ENCODE measurements around the gene KYNU. TPM values are rescaled to one million over a fixed set of nuclear protein-coding genes. Genes with fewer than 3 reads are reported as not detected.

KYNU gene
- total RNA-seq, result 10 to 100 TPM in 1 of 2 donors, 1 to 10 TPM in 1; 1.8 to 14.3 TPM

DNA sequence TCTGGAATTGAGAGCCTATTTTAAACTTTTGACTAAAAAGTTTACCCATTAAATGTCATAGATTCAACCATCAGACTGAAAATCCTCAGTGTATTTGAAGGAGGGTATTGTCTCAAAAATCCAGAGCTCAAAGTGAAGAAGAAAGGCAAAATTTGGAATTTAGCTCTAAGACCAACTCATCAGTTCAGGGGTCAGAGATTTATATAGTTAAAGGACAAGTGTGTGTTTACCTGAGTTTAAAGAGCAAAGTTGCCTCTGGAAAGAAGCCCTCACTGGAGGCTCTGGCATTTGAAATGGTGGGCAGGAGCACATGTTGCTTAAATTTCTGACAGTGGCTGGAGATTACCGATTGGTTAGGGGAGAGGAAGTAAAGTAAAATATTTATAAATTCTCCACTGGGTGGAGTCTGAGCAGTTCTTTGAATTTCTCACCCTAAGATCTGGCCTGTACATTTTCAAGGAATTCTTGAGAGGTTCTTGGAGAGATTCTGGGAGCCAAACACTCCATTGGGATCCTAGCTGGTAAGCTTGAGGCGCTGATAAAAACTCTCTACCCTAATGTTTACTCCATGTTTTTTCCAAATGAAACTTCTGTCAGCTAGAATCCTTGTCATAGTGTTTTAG lies at the start of gene KYNU:
Gene KYNU (plus strand): TSS at position 449 of the 623 bp plus-strand sequence. CDS start 7,704 bp downstream, outside the sequence.
- Histone ChIP-seq H3K4me1 (ENCODE audit: control insufficient read depth in 1 of 2, low read depth in 2 of 2) (no peaks in the 10 kb centered on the region), H3K27ac (no peak within 1 kb of the TSS), H3K4me3 (peak within 1 kb of the TSS; percentile 57), H3K27me3 (replicated peaks; ENCODE audit: insufficient read depth) (no peaks in the 10 kb centered on the region), H3K9me3 (no peaks in the 10 kb centered on the region), H3K36me3 (no peaks in the 10 kb centered on the region)
- no peak for TF ChIP-seq CTCF (IDR thresholded peaks at IDR 0.05)
- DNase-seq (ENCODE audit: low spot score), result no peak
- no peak for ATAC-seq (ENCODE audit: insufficient number of reproducible peaks, low FRiP score, low read depth)

- no peaks in the 10 kb centered on the region for H3K27me3 ChIP-seq (replicated peaks; ENCODE audit: insufficient read depth)
- no peak overlapping the region for H3K4me3 ChIP-seq
- ATAC-seq (ENCODE audit: insufficient number of reproducible peaks, low FRiP score, low read depth) (no peak), DNase-seq (ENCODE audit: low spot score) (no peak)
- H3K9me3 ChIP-seq, result no peaks in the 10 kb centered on the region
- no peaks in the 10 kb centered on the region for H3K4me1 ChIP-seq (ENCODE audit: control insufficient read depth in 1 of 2, low read depth in 2 of 2)
- no peak overlapping the region for H3K27ac ChIP-seq
- no peaks in the 10 kb centered on the region for H3K36me3 ChIP-seq
- TF ChIP-seq CTCF (IDR thresholded peaks at IDR 0.05), result no peak
Measured at GRCh38 chr2:142834021-142834420, 43.4 kb upstream of the KYNU start.

DNA sequence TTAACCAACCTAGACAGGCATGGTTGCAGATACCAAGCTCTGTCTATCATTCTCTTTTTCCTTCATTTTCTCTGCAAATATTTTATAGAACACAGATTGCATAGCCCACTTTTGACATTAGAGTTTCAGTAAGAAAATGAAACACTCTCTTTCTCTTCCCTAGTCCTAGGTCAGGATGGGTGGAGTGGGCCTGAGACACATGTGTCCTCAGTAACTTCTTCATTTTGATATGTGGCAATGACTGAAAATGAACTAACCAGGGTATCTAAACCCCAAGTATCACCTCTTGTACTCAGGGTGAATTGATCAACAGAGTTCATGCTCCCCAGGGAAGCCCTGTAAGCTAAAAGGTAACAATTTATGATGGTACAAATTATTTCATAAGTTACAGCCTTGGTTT lies 37.0 kb upstream of the KYNU start:
- Histone ChIP-seq H3K27me3 (replicated peaks; ENCODE audit: insufficient read depth) (no peaks in the 10 kb centered on the region), H3K27ac (no peak overlapping the region), H3K9me3 (no peaks in the 10 kb centered on the region), H3K4me3 (no peak overlapping the region), H3K36me3 (no peaks in the 10 kb centered on the region), H3K4me1 (ENCODE audit: control insufficient read depth in 1 of 2, low read depth in 2 of 2) (no peaks in the 10 kb centered on the region)
- no peak for TF ChIP-seq CTCF (IDR thresholded peaks at IDR 0.05)
- ATAC-seq (ENCODE audit: insufficient number of reproducible peaks, low FRiP score, low read depth), result no peak
- no peak for DNase-seq (ENCODE audit: low spot score)

DNA sequence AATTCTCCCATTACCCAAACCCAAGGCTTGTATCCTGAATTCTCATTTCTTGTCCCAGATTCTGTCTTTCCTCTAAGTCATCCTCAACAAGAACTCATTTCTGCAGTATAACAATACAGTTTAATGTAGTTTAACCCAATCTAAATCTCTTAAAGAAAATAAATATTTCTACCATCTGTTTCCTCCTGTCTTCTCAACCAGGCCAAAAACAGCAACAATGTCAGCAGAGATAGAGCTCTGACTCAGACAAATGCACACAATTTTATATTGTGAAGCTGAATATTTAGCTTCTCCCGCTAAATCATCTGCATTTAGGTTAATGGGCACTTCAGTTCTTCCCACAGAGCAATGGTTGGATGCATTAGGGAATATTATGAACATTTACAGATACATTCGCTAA lies 35.7 kb upstream of the KYNU start:
- H3K36me3 ChIP-seq, result no peaks in the 10 kb centered on the region
- TF ChIP-seq CTCF (IDR thresholded peaks at IDR 0.05), result no peak
- ATAC-seq (ENCODE audit: insufficient number of reproducible peaks, low FRiP score, low read depth) (no peak), DNase-seq (ENCODE audit: low spot score) (no peak)
- no peak overlapping the region for H3K27ac ChIP-seq
- no peaks in the 10 kb centered on the region for H3K27me3 ChIP-seq (replicated peaks; ENCODE audit: insufficient read depth)
- no peaks in the 10 kb centered on the region for H3K4me1 ChIP-seq (ENCODE audit: control insufficient read depth in 1 of 2, low read depth in 2 of 2)
- no peaks in the 10 kb centered on the region for H3K9me3 ChIP-seq
- no peak overlapping the region for H3K4me3 ChIP-seq

- no peak overlapping the region for H3K4me3 ChIP-seq
- no peak for DNase-seq (ENCODE audit: low spot score)
- no peaks in the 10 kb centered on the region for H3K36me3 ChIP-seq
- ATAC-seq (ENCODE audit: insufficient number of reproducible peaks, low FRiP score, low read depth), result no peak
- no peaks in the 10 kb centered on the region for H3K27me3 ChIP-seq (replicated peaks; ENCODE audit: insufficient read depth)
- no peak for TF ChIP-seq CTCF (IDR thresholded peaks at IDR 0.05)
- no peaks in the 10 kb centered on the region for H3K4me1 ChIP-seq (ENCODE audit: control insufficient read depth in 1 of 2, low read depth in 2 of 2)
- H3K9me3 ChIP-seq, result no peaks in the 10 kb centered on the region
- no peak overlapping the region for H3K27ac ChIP-seq
Measured at GRCh38 chr2:142842369-142842768, 35.1 kb upstream of the KYNU start.
